Type B pancreatic cell (in vitro differentiated cells): ENCODE measurements around the gene KIRREL3. TPM values are rescaled to one million over a fixed set of nuclear protein-coding genes. Genes with fewer than 3 reads are reported as not detected.
A peak's percentile ranks its signal among the peaks of the same experiment; 100 is the strongest.

Source experiments
- DNase-seq: peaks from one replicate; pipeline ENCODE4 v3.0.0; 2021; ENCODE audit warnings: mixed read lengths; ENCODE audit not compliant: unreplicated experiment; ENCODE audit errors: extremely low spot score
- H3K27ac Mint-ChIP-seq: 2 replicates; pipeline ENCODE4 v1.8.0; 2021; ENCODE audit warnings: mild to moderate bottlenecking, mixed read lengths
- H3K27me3 Mint-ChIP-seq: 2 replicates; pipeline ENCODE4 v1.8.0; 2021; ENCODE audit warnings: mixed read lengths
- H3K36me3 Mint-ChIP-seq: 2 replicates; pipeline ENCODE4 v1.8.0; 2021; ENCODE audit warnings: mixed read lengths
- H3K4me1 Mint-ChIP-seq: one replicate; pipeline ENCODE4 v1.8.0; 2021; ENCODE audit warnings: mixed read lengths; ENCODE audit not compliant: unreplicated experiment
- H3K4me3 Mint-ChIP-seq: 2 replicates; pipeline ENCODE4 v1.8.0; 2021; ENCODE audit warnings: mild to moderate bottlenecking, mixed read lengths
- H3K9me3 Mint-ChIP-seq: 2 replicates; pipeline ENCODE4 v1.8.0; 2021; ENCODE audit warnings: mixed read lengths
- CTCF ChIP-seq: fragments of 200-600 bp; sonication (generic); conservative IDR thresholded peaks from 2 replicates; pipeline ENCODE4 v1.5.0; 2021; ENCODE audit warnings: antibody characterized with exemption, mild to moderate bottlenecking
- total RNA-seq: library from RNA; stranded (reverse); gene quantifications from 2 replicates; pipeline ENCODE4 v1.2.1, GENCODE V29; 2021; ENCODE audit warnings: low replicate concordance

KIRREL3 gene
- total RNA-seq, 1 donor from 2014 or later, result 4.1 TPM

GRCh38 chr11:126808836-126809235 lies 191.7 kb downstream of the KIRREL3 start:
- H3K36me3 Mint-ChIP-seq, result no peaks in the 10 kb centered on the region
- DNase-seq, result no peak
- no peak for TF ChIP-seq CTCF
- peaks cover 5% of the 10 kb centered on the region for H3K9me3 Mint-ChIP-seq
- no peaks in the 10 kb centered on the region for H3K27me3 Mint-ChIP-seq
- no peak overlapping the region for H3K27ac Mint-ChIP-seq
- H3K4me3 Mint-ChIP-seq, result no peak overlapping the region
- peaks cover 34% of the 10 kb centered on the region for H3K4me1 Mint-ChIP-seq

GRCh38 chr11:126808296-126808695 lies 192.3 kb downstream of the KIRREL3 start:
- TF ChIP-seq CTCF, result no peak
- H3K36me3 Mint-ChIP-seq, result no peaks in the 10 kb centered on the region
- peaks cover 37% of the 10 kb centered on the region for H3K4me1 Mint-ChIP-seq
- H3K27ac Mint-ChIP-seq, result no peak overlapping the region
- no peaks in the 10 kb centered on the region for H3K27me3 Mint-ChIP-seq
- no peak overlapping the region for H3K4me3 Mint-ChIP-seq
- no peak for DNase-seq
- peaks cover under 1% of the 10 kb centered on the region for H3K9me3 Mint-ChIP-seq

- H3K4me3 Mint-ChIP-seq, result no peak overlapping the region
- DNase-seq, result no peak
- no peaks in the 10 kb centered on the region for H3K36me3 Mint-ChIP-seq
- no peaks in the 10 kb centered on the region for H3K27me3 Mint-ChIP-seq
- H3K4me1 Mint-ChIP-seq, result peaks cover 37% of the 10 kb centered on the region
- no peak for TF ChIP-seq CTCF
- no peaks in the 10 kb centered on the region for H3K9me3 Mint-ChIP-seq
- no peak overlapping the region for H3K27ac Mint-ChIP-seq
Measured at GRCh38 chr11:126805870-126806269, 194.7 kb downstream of the KIRREL3 start.

GRCh38 chr11:126804363-126804762 lies 196.2 kb downstream of the KIRREL3 start:
- Mint-ChIP-seq H3K27ac (peak overlapping the region; percentile 78), H3K27me3 (peaks cover 3% of the 10 kb centered on the region), H3K9me3 (no peaks in the 10 kb centered on the region), H3K4me3 (no peak overlapping the region), H3K4me1 (peaks cover 43% of the 10 kb centered on the region), H3K36me3 (no peaks in the 10 kb centered on the region)
- no peak for DNase-seq
- TF ChIP-seq CTCF, result no peak

- H3K9me3 Mint-ChIP-seq, result no peaks in the 10 kb centered on the region
- H3K27me3 Mint-ChIP-seq, result peaks cover 3% of the 10 kb centered on the region
- no peak for TF ChIP-seq CTCF
- H3K36me3 Mint-ChIP-seq, result no peaks in the 10 kb centered on the region
- H3K4me3 Mint-ChIP-seq, result no peak overlapping the region
- H3K4me1 Mint-ChIP-seq, result peaks cover 24% of the 10 kb centered on the region
- H3K27ac Mint-ChIP-seq, result no peak overlapping the region
- no peak for DNase-seq
Measured at GRCh38 chr11:126800009-126800408, 200.6 kb downstream of the KIRREL3 start.
